HG02642 (cell line): ENCODE data around the gene NLGN1.
A peak's percentile ranks its signal among the peaks of the same experiment; 100 is the strongest.

Experiments
- ATAC-seq: cut with Tn5 transposase; IDR thresholded peaks from one replicate; pipeline ENCODE4 v1.9.1; 2021; ENCODE audit warnings: mild to moderate bottlenecking; ENCODE audit not compliant: unreplicated experiment, poor library complexity

The NLGN1 gene

DNA sequence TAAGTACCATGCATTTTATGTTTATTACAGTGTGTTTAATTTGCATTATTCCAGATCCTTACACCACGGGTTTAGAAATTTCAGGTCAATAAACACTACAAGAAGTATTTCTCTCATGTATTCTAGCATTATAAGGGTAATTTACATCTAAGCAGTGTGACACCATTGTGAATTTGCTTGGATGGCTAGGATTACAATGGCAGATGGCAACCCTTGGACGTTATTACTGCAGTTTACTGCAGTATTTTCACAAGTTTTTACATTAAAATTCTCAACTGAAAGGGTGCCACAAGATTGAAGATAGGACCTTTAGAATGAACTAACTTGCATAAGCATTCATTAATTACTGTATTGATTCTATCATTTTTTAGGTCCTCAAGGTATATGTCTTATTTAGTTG lies 538.8 kb downstream of the NLGN1 start:
- no peak for ATAC-seq

DNA sequence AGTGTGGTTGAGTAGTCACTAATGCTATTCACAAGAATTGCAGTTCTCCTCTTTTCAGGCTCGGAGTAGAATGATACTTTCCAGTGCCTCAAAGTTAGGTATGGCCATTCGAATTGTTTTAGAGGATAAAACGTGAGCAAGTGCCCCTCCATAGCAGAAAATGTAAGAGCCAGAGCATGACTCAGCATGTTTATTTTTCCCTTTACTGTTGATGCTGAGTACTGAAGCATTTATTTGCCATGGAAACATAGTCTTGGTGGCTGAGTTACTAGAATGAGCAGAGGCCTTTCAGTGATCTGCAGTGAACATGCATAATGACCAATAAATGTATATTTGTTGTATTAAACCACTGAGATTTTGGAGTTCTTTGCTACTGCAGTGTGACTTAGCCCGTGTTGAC lies 540.6 kb downstream of the NLGN1 start:
- no peak for ATAC-seq

GRCh38 chr3:173938616-173939015 lies 541.1 kb downstream of the NLGN1 start:
- no peak for ATAC-seq

DNA sequence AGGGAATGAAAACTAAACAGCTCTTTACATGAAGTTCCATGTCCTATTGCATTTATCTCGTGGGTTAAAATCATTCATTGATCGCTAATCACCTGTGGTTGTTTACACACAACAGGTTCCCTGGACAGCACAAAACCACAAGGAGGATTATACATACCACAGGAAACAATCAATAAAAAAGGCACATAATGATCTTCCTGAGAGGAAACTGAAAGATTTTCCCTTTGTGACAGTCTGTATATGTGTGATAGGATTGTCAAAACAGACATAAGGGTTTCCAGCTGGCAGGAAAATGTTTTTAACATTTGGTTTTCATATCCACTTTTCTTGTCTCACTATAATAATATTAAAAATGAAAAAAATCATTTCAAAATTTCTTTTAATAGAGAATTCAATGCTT lies 541.8 kb downstream of the NLGN1 start:
- ATAC-seq = no peak

GRCh38 chr3:173943264-173943663 lies 545.7 kb downstream of the NLGN1 start:
- no peak for ATAC-seq

GRCh38 chr3:173945170-173945569 lies 547.6 kb downstream of the NLGN1 start:
- ATAC-seq = no peak

DNA sequence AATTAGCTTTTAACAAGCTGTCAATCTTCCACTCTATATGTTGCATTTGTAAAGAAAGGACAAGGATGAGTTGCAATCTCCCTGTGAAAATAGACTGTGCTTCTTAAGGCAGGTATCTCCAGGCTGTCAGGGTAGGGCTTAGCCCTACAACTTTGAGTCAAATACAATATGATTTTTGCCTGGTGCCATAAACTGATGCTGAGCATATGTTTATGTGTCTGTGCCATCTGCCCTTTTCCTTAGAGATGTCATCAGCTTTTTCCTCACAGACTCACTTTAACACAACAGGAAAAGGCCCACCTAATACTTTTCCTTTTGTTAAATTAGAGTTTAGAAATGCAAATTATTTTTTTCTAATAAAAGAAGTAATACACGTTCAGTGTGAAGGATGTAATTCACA lies 548.3 kb downstream of the NLGN1 start:
- no peak for ATAC-seq

GRCh38 chr3:173954647-173955046 lies 557.1 kb downstream of the NLGN1 start:
- ATAC-seq = no peak

DNA sequence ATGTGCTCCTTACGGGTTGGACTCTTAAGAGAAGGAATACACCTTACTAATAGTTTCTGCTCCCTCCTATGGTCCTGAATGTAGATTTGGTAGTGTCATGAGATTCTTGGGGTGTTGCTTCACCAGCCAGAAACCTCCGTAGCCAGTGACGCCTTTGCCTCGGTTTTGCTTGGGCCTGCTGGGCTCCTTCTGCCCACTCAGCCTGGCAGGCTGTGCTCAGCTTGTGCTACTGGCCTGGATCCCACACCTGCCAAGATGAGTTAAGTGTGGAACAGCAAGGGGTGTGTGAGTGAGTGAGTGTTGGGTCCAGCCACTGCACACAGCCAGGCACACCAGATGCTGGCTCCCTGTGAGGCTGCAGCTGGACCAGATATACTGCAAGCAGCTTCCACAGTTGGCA lies 560.1 kb downstream of the NLGN1 start:
- no peak for ATAC-seq

DNA sequence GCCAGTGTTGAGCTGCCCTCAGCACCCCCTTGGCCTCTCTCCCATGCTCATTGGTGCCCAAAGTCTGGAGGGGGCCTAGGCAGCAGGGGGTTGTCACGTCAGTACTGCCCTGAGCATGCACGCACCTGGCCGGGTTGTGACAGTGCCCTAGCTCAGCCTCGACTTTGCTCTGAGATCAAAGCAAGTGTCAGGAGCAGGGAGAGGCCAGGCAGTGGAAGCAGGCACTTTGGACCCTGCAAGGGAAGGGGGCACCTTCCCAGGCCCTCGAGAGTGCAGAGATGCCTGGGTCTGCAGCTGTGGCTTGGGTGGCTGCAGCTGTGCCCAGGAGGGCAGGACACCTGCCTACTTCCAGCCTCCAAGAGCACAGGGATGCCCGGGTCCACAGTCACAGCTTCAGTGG lies 561.3 kb downstream of the NLGN1 start:
- no peak for ATAC-seq

DNA sequence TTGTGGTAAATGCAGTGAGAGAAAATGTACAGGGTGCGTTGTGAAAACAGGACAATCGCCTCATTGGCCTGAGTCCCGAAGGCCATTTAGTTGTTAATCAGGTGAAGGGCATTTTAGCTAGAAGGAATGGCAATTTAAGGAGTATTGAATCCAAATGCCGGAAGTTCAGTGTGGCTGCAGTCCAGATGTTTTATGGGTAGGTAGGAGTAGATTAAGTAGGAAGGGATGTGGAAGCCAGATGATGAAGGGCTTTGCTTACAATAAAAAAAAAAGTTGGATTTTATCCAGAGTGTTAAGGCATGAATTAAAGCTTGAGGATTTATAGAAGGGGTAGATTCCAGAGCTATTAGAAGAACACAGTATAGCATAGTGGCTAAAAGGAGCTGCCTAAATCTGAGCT lies 572.7 kb downstream of the NLGN1 start:
- no peak for ATAC-seq

- peak; percentile 43 for ATAC-seq
Measured at GRCh38 chr3:173976281-173976680, 578.7 kb downstream of the NLGN1 start.

DNA sequence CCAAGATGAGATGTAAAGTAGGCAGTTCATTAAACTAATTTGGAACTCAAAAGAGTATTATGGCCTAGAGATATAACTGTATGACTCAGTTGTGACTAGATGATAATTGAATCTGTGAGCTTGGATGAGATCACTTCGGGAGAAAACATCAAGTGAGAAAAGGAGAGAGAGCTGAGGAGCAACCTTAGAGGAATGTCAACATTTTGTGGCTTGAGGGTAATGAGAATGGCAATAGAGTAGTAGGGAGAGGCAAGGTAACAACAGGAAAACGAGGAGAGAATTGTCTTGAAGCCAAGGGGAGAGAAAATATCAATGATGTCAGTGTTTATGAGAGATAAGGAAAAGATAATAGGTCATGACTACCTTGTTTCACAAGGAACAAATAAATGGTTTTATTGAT lies 580.2 kb downstream of the NLGN1 start:
- no peak for ATAC-seq

DNA sequence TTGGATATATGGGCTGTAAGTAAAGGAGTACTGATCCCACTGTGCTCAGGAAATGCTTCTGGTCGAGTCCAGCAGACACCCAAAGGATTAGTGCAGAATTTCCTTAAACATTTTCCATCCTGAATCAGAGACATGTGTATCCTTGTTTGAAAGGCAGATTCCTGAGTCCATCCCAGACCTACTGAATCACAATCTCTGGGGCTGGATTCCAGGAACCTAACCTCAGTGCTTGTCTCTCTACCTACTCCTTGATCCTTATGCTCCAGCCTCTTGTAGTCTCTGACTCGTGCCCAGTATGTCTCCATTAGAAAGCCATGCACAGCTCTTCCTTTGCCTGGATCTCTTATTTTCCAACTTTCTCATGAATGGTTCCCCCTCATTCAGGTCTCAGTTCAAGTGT lies 585.8 kb downstream of the NLGN1 start:
- no peak for ATAC-seq

DNA sequence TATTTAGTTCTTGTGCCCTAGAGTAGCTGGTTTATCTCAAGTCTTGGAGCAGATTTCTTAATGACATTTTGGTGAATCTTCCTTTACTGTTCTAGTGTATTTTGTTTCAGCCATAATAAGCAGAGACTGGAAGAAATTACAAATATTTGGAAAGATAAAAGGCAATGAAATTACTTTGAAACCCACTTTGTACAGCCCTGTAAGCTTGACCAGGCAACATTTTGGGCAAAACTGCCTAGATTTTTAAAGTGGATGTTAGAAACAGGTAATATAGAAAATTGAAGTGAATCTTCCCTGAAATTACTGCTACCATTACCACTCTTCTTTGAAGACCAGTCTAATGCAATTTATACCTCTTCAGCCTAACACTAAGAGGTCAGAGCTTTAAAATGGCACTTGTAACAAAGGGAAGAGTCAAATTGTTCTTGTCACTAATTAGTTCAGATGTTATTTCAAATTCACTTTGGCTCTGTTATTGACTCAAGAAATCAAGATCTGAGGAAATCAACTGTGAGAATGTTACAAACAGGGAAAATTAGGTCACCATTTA lies 589.4 kb downstream of the NLGN1 start:
- no peak for ATAC-seq

DNA sequence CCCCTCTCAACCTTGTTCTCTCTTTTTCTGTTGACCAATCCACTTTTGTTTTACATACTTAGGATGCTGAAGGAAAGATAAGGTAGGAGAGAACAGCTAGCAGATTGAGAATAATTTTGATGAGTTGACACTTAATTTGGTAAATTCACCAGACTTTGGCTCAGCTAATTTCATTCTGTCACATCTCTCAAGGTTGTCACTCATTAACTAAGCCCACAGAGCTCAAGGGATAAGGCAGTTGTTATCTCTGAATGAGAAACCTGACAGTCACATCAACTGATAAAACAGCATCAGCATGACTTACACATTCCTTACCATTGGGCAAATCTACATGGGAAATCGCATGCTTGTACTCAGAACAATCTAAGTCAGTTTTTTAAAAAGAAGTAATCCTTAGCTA lies 591.4 kb downstream of the NLGN1 start:
- no peak for ATAC-seq

- ATAC-seq = no peak
Measured at GRCh38 chr3:173992416-173992815, 594.9 kb downstream of the NLGN1 start.

GRCh38 chr3:173993299-173993698 lies 595.8 kb downstream of the NLGN1 start:
- ATAC-seq = no peak

- no peak for ATAC-seq
Measured at GRCh38 chr3:174000675-174001074, 603.1 kb downstream of the NLGN1 start.

GRCh38 chr3:174002543-174002942 lies 605.0 kb downstream of the NLGN1 start:
- no peak for ATAC-seq

DNA sequence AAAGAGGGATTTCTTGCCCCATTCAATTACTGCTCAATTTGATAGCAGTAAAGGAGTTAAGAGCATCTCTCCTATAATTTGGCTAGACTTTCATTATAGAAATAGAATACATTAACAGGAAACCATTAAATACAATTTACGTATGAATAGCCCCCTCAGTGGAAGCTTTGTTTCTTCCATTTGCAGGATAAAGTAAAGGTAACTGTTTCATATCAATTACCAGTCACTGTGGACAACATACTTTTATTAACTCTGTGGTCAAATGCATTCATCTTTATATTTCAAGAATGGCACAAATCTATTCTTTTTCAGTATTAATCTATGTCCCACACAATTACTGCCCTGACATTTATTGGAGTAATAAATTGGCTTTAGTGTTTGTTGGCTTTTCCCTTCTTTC lies 613.4 kb downstream of the NLGN1 start:
- ATAC-seq = no peak

GRCh38 chr3:174016186-174016585 lies 618.6 kb downstream of the NLGN1 start:
- ATAC-seq = no peak

GRCh38 chr3:174020156-174020555 lies 622.6 kb downstream of the NLGN1 start:
- no peak for ATAC-seq
